GM21717 (cell line): ENCODE data around the gene SLC30A2.

Experiments
- ATAC-seq: cut with Tn5 transposase; IDR thresholded peaks from one replicate; pipeline ENCODE4 v1.9.1; 2021; ENCODE audit warnings: mild to moderate bottlenecking, moderate library complexity; ENCODE audit not compliant: unreplicated experiment

Gene SLC30A2

GRCh38 chr1:25999041-25999800 is 46.7 kb downstream of the SLC30A2 start:
- ATAC-seq = no peak

GRCh38 chr1:25997828-25998761 is 47.8 kb downstream of the SLC30A2 start, which contains the start of gene PAFAH2:
PAFAH2 (minus strand) TSS chr1:25998063; CDS start chr1:25990816, 7,247 bp downstream.
- peak; percentile 83 for ATAC-seq

GRCh38 chr1:25996966-25997827 is 48.7 kb downstream of the SLC30A2 start:
- ATAC-seq = no peak

GRCh38 chr1:25994402-25995150 is 51.3 kb downstream of the SLC30A2 start:
- no peak for ATAC-seq

DNA sequence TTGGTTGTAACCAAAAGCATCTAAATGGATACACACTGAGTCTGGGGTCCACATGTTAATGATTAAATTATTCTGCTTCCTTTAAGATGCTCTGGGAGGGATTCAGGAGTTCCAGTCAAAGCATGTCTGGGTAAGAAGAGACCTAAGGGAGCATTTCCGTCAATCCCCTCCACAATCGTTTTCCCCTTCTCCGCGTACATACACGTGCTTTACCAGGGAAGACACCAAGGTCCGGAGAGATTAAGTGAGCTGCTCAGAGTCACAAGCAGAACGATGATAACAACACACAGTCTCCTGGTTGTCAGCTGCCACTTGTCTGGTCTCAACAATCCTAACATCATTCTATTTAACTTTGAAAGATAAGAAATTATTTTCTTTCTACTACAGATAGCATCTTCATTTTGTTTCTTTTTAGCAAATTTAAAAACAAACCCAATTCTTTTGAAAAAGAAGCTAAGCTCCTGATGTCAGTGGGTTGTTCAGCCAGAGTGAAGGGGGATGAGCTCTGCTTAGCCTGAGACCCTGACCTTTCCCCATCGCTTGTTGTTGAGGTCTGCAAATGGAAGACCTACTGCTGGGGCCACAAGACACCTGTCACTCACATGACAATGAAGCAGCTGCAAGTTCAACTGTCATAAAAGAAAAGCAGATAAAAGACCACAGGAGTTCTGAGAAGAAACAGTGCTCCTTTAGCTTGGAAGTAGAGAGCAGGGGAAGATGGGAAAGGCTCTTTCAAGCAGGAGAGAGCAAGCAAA is 52.5 kb downstream of the SLC30A2 start:
- ATAC-seq = no peak

DNA sequence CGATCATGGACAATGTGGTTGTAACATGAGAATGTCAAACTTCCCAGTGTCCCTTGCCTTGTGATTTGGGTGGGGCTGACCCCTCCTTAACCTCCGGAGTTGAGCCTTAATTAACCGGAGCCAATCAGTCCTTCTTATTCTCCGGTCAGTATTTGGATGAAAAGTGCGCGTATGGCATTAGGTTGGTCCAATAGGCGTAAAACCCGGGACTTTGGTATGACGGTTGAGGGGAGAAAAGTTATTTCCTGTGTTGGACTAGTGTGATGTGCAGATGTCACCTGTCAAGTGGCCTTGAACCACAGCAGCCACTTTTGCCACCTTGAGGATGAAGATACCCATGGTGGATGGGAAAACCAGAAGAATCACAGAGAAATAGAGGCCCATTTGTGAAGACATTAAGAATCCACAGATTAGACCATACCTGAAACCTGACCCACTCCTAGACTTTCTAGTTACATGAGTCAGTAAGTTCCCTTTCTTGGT is 53.2 kb downstream of the SLC30A2 start:
- no peak for ATAC-seq

GRCh38 chr1:25991937-25992688 is 53.8 kb downstream of the SLC30A2 start:
- no peak for ATAC-seq

DNA sequence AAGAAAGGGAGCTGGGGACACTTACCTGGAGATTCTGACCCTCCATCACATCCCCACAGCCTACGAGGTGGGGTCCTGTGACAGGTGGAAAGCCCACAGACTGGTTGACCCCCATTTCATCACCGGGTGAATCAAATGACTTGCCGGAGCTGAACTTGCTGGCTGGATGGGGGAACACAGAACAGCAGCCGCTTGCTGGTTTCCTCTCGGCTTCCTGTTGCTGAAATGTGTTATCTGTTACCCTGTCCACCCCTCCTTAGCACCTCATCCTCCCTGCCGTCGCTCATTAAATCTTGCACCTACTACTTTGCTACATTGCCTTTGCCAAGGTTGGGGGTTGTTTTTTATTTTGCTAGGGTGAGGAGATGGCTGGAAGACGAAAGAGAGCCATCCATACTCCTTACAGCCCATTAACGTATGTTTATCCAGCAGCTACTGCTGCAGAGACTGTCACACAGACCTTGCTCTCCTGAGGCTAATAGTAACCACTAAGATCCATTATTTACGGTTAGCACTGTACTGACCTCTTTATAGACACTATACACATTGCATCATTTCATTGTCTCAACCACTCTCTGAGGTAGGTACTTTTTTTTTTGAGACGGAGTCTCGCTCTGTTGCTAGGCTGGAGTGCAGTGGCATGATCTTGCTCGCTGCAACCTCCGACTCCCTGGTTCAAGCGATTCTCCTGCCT is 55.1 kb downstream of the SLC30A2 start:
- ATAC-seq = no peak

- no peak for ATAC-seq
These were observed 55.7 kb downstream of the SLC30A2 start for GRCh38 chr1:25990251-25990650.

DNA sequence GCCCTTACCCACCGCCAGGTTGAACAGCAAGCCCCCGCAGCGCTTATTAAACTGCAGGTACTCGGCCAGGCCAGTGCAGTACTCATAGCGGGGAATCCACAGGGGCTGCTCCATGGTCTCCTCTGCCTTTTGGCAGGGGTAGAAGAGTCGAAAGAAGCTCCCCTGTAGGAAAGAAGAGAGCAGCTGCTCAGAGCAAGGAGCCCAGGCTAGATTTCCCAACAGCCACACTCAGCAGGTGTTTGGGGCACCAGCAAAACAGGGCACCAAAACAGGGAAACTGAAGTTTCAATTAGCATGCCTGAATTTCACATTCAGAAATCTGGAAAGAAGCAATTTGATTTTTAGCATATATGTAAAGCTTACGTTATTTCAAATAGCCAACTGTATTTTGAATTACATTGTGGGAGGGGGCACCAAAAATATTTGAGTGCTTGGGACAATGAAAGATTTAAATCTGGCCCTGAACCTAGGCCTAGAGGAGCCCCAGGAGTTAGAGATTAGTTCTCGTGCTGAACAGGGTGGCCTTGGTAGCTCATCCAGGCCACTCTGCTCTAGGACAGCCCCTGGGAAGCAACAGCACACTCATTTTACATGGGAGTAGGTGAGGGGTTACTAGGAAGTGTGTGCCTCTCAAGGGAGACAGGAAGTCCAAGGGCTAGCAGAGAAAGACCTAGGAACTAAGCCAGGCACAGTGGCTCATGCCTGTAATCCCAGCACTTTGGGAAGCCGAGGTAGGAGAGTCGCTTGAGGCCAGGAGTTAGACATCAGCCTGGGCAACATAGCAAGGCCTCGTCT is 56.3 kb downstream of the SLC30A2 start:
- no peak for ATAC-seq

DNA sequence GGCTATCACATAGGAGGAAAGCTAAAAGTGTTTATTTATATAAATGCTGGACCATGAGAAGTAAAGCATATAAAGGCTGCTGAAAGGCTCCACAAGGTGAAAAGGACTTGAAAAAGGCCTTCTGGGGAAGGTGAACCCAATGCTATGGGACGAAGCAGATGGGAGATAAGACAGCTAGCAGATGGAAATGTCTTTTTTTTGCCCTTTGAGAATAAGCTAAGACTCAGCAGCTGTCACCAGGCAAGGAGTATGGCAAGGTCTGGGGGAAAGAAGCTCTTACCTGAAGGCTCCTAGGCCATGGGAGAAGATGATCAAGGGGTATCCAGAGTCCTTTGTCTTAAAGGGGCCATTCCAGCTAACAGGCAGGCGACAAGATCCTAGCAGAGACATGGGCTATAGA is 58.0 kb downstream of the SLC30A2 start:
- no peak for ATAC-seq
